GM19240 (cell line): ENCODE measurements around the gene SPINT3.

ENCODE experiments used
- DNase-seq: peaks from one replicate; pipeline ENCODE4 v3.0.0; 2011; ENCODE audit warnings: low spot score; ENCODE audit not compliant: insufficient read length

Gene SPINT3

GRCh38 chr20:45462711-45463509, 52.5 kb downstream of the SPINT3 start:
- DNase-seq = no peak
